CD14-positive monocyte (primary cell): ENCODE results near the gene FCGR2B. TPM values are rescaled to one million over a fixed set of nuclear protein-coding genes. Genes with fewer than 3 reads are reported as not detected.

Experiments
- DNase-seq, 3 donors: peaks; one replicate each; pipeline ENCODE4 v3.0.0-alpha.2; 2011 to 2022
- H2AFZ ChIP-seq: 2 replicates; pipeline ENCODE4 v1.6.0; 2012; ENCODE audit warnings: mild to moderate bottlenecking, low read depth, low read length, inconsistent platforms; ENCODE audit not compliant: insufficient read depth, poor library complexity, severe bottlenecking
- H3K27ac ChIP-seq, 2 donors: 1 replicate in 1 of 2; 2 replicates in 1 of 2; pipeline ENCODE4 v1.5.1; 2012 to 2013; ENCODE audit warnings: low read length in 2 of 2, control low read depth in 1 of 2, inconsistent platforms in 1 of 2, low read depth in 1 of 2, mild to moderate bottlenecking in 1 of 2
- H3K27me3 ChIP-seq, 2 donors: one replicate each; pipeline versions ENCODE4 v1.6.0 to v1.6.1; 2011 to 2013; ENCODE audit warnings: low read length in 2 of 2; ENCODE audit not compliant: control insufficient read depth in 2 of 2, insufficient read depth in 2 of 2
- H3K36me3 ChIP-seq, 2 donors: replicated peaks in 1 of 2; 1 replicate in 1 of 2; 2 replicates in 1 of 2; pipeline versions ENCODE4 v1.5.1 to v1.6.1; 2012 to 2013; ENCODE audit warnings: low read length in 2 of 2, control low read depth in 1 of 2, inconsistent platforms in 1 of 2, mild to moderate bottlenecking in 1 of 2; ENCODE audit not compliant: insufficient read depth in 2 of 2, control insufficient read depth in 1 of 2
- H3K4me1 ChIP-seq, 2 donors: 1 replicate in 1 of 2; 2 replicates in 1 of 2; pipeline versions ENCODE4 v1.5.1 to v1.6.1; 2012 to 2013; ENCODE audit warnings: low read length in 2 of 2, control low read depth in 1 of 2, inconsistent platforms in 1 of 2, mild to moderate bottlenecking in 1 of 2, moderate library complexity in 1 of 2; ENCODE audit not compliant: insufficient read depth in 2 of 2, control insufficient read depth in 1 of 2
- H3K4me2 ChIP-seq: replicated peaks from 2 replicates; pipeline ENCODE3; 2012; ENCODE audit warnings: low read length, moderate library complexity, mild to moderate bottlenecking; ENCODE audit not compliant: poor library complexity, severe bottlenecking; ENCODE audit errors: extremely low read depth
- H3K4me3 ChIP-seq, 3 experiments: fragments of 200-600 bp in 1 of 3; sonication (generic) in 1 of 3; replicated peaks in 1 of 3; 1 replicate in 2 of 3; 2 replicates in 1 of 3; pipeline ENCODE4 v1.5.1; 2011 to 2013; ENCODE audit warnings: low read length in 3 of 3, mild to moderate bottlenecking in 3 of 3, control low read depth in 2 of 3, low read depth in 2 of 3, inconsistent platforms in 1 of 3, moderate library complexity in 1 of 3
- H3K79me2 ChIP-seq: 2 replicates; pipeline ENCODE4 v1.6.0; 2012; ENCODE audit warnings: mild to moderate bottlenecking, control low read depth, inconsistent platforms, low read length, moderate library complexity; ENCODE audit not compliant: insufficient read depth
- H3K9ac ChIP-seq: 2 replicates; pipeline ENCODE4 v1.6.0; 2017; ENCODE audit warnings: low read length, mild to moderate bottlenecking; ENCODE audit not compliant: insufficient read depth, poor library complexity, severe bottlenecking
- H3K9me3 ChIP-seq, 2 donors: replicated peaks in 1 of 2; 1 replicate in 1 of 2; 2 replicates in 1 of 2; pipeline versions ENCODE4 v1.5.1 to v1.6.1; 2012 to 2013; ENCODE audit warnings: low read length in 2 of 2, control low read depth in 1 of 2; ENCODE audit not compliant: control insufficient read depth in 1 of 2, insufficient read depth in 1 of 2
- H4K20me1 ChIP-seq: 2 replicates; pipeline ENCODE4 v1.6.0; 2012; ENCODE audit warnings: mild to moderate bottlenecking, low read length, control low read depth, moderate library complexity; ENCODE audit not compliant: insufficient read depth
- H3K27ac Mint-ChIP-seq, 7 donors: one replicate each; pipeline ENCODE4 v1.8.0; 2020; ENCODE audit warnings: mild to moderate bottlenecking in 7 of 7, mixed read lengths in 7 of 7, moderate library complexity in 6 of 7, inconsistent platforms in 2 of 7
- H3K27me3 Mint-ChIP-seq, 3 donors: one replicate each; pipeline ENCODE4 v1.8.0; 2021 to 2022; ENCODE audit warnings: low read depth in 3 of 3, mild to moderate bottlenecking in 3 of 3, mixed read lengths in 3 of 3, moderate library complexity in 3 of 3, inconsistent platforms in 1 of 3
- H3K36me3 Mint-ChIP-seq, 2 donors: one replicate each; pipeline ENCODE4 v1.8.0; 2020; ENCODE audit warnings: mixed read lengths in 2 of 2, inconsistent platforms in 1 of 2, mild to moderate bottlenecking in 1 of 2
- H3K4me1 Mint-ChIP-seq: one replicate; pipeline ENCODE4 v1.8.0; 2020; ENCODE audit warnings: mild to moderate bottlenecking, mixed read lengths
- H3K4me3 Mint-ChIP-seq, 2 donors: one replicate each; pipeline ENCODE4 v1.8.0; 2020; ENCODE audit warnings: mild to moderate bottlenecking in 2 of 2, mixed read lengths in 2 of 2, moderate library complexity in 1 of 2
- H3K9me3 Mint-ChIP-seq, 7 donors: one replicate each; pipeline ENCODE4 v1.8.0; 2020 to 2022; ENCODE audit warnings: mixed read lengths in 7 of 7, mild to moderate bottlenecking in 6 of 7, moderate library complexity in 6 of 7, inconsistent platforms in 2 of 7
- CTCF ChIP-seq: fragments of 200-600 bp; IDR thresholded peaks from one replicate; pipeline ENCODE4 v1.8.0; 2022; ENCODE audit warnings: antibody characterized with exemption, mild to moderate bottlenecking
- WGBS: methylation state at CpG from one replicate; pipeline ENCODE4 v1.1.5; 2013; ENCODE audit warnings: missing lambda C conversion rate; ENCODE audit not compliant: insufficient coverage; 5-methylcytosine and 5-hydroxymethylcytosine counted together
- intact Hi-C, 2 donors: fragments of 100-400 bp; cut with micrococcal nuclease; formaldehyde crosslinking; loops; one replicate each; pipeline versions ENCODE4 v1.15.0 to v1.15.1; 2023
- polyA plus RNA-seq, 3 donors: library from polyadenylated mRNA; depleted of rRNA in 1 of 3; unstranded in 2 of 3; stranded (reverse) in 1 of 3; fragments of 300-500 nt in 2 of 3; fragments of >200 nt in 1 of 3; fragmentation: Illumina TruSeq in 2 of 3; gene quantifications; 1 replicate in 2 of 3; 2 replicates in 1 of 3; pipeline ENCODE4 v1.2.3, GENCODE V29; 2012 to 2021

FCGR2B gene
- polyA plus RNA-seq, 3 donors = 12.1 to 41.5 (median 24.9) TPM

GRCh38 chr1:161709373-161709772 is 46.4 kb downstream of the FCGR2B start:
- H3K4me1 ChIP-seq = peaks cover 10 to 11% of the 10 kb centered on the region in 2 donors
- Mint-ChIP-seq H3K27ac (no peak overlapping the region), H3K4me1 (no peaks in the 10 kb centered on the region), H3K36me3 (no peaks in the 10 kb centered on the region), H3K27me3 (peaks cover 51 to 58% (median 57%) of the 10 kb centered on the region in 3 donors), H3K4me3 (peak overlapping the region in 1 of 2 donors; percentile 28), H3K9me3 (peaks cover 0 to 2% (median 0%) of the 10 kb centered on the region in 7 donors)
- no peak overlapping the region for H3K4me3 ChIP-seq
- H2AFZ ChIP-seq = no peak overlapping the region
- no peak for DNase-seq
- TF ChIP-seq CTCF = no peak
- intact Hi-C loops = no loop called here
- H4K20me1 ChIP-seq = no peaks in the 10 kb centered on the region
- 92% methylated on average over 3 of the region's 4 CpGs for WGBS
- H3K36me3 ChIP-seq = no peaks in the 10 kb centered on the region
- no peak overlapping the region for H3K27ac ChIP-seq
- no peaks in the 10 kb centered on the region for H3K9me3 ChIP-seq
- H3K79me2 ChIP-seq = no peaks in the 10 kb centered on the region
- no peak overlapping the region for H3K9ac ChIP-seq
- no peak overlapping the region for H3K4me2 ChIP-seq
- H3K27me3 ChIP-seq = peaks cover 42 to 89% of the 10 kb centered on the region in 2 donors

DNA sequence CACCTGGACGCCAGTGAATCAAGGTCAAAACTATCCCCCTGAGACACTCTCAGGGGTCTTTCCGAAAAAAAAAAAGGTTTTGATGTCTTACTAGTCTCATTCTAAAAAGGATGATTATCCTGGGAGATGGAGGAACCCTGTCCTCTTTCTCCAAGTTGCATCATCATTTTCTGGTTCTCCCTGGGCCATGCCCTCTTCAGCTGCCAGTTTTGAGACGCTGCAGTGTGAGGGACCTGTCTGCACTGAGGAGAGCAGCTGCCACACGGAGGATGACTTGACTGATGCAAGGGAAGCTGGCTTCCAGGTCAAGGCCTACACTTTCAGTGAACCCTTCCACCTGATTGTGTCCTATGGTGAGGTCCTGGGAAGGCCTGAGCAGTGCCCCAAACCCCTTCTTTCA is 47.6 kb downstream of the FCGR2B start:
- no peak overlapping the region for H2AFZ ChIP-seq
- no peak overlapping the region for H3K4me2 ChIP-seq
- WGBS = 82% methylated on average over 2 of the region's 4 CpGs
- peaks cover 10 to 11% of the 10 kb centered on the region in 2 donors for H3K4me1 ChIP-seq
- intact Hi-C loops = no loop called here
- no peaks in the 10 kb centered on the region for H3K9me3 ChIP-seq
- no peak overlapping the region for H3K27ac ChIP-seq
- Mint-ChIP-seq H3K27me3 (peaks cover 47 to 63% (median 58%) of the 10 kb centered on the region in 3 donors), H3K36me3 (no peaks in the 10 kb centered on the region), H3K4me1 (no peaks in the 10 kb centered on the region), H3K4me3 (peak overlapping the region in 1 of 2 donors; percentile 28), H3K9me3 (peaks cover 0 to 2% (median 0%) of the 10 kb centered on the region in 7 donors), H3K27ac (peak overlapping the region in 1 of 7 donors; percentile 12)
- peaks cover 49 to 95% of the 10 kb centered on the region in 2 donors for H3K27me3 ChIP-seq
- no peaks in the 10 kb centered on the region for H3K79me2 ChIP-seq
- no peak overlapping the region for H3K9ac ChIP-seq
- DNase-seq = no peak
- no peaks in the 10 kb centered on the region for H3K36me3 ChIP-seq
- TF ChIP-seq CTCF = no peak
- no peaks in the 10 kb centered on the region for H4K20me1 ChIP-seq
- H3K4me3 ChIP-seq = no peak overlapping the region
